Stimulated activated CD4-positive, alpha-beta T cell treated with anti-CD3 and anti-CD28 coated beads, TNF-alpha, amount 100 ng/mL, for 48 hours (primary cell): ENCODE results near the gene CD3D.

ENCODE experiments used
- DNase-seq, 3 donors: peaks; one replicate each; pipeline ENCODE4 v3.0.0-alpha.2; 2020; ENCODE audit warnings: low read depth in 3 of 3

CD3D gene

DNA sequence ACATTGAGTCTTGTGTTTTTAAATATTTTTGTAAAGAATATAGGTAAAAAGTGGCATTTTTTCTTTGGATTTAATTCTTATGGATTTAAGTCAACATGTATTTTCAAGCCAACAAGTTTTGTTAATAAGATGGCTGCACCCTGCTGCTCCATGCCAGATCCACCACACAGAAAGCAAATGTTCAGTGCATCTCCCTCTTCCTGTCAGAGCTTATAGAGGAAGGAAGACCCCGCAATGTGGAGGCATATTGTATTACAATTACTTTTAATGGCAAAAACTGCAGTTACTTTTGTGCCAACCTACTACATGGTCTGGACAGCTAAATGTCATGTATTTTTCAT, 38.3 kb downstream of the CD3D start:
- DNase-seq = no peak

DNA sequence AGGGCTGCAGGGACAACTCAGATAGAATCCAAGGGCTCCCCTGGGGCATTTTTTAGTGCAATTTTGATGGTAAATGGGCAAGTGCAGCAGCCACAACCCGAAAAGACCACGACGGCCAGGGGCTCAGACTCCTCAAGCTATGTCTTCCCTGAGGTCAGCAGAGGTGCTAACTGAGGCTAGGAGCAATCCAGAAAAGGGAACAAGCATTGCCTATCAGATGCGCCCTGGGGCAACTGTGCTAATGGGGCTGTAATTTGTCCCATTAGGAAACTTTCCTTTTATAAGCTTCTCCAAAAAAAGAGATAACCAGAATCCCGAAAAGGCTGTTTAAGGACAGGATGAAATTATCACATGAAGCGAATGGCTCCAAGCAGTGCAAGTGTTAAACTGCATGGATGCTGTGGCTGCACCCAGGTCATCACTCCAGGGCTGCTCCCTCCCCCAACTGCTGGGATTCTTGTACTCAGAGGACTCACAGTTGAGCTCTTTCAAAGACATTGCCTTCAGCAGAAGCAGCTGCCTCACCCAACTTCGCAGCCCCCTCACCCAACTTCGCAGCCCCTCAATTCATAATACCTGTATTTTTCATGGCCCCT, 40.8 kb downstream of the CD3D start:
- no peak for DNase-seq

DNA sequence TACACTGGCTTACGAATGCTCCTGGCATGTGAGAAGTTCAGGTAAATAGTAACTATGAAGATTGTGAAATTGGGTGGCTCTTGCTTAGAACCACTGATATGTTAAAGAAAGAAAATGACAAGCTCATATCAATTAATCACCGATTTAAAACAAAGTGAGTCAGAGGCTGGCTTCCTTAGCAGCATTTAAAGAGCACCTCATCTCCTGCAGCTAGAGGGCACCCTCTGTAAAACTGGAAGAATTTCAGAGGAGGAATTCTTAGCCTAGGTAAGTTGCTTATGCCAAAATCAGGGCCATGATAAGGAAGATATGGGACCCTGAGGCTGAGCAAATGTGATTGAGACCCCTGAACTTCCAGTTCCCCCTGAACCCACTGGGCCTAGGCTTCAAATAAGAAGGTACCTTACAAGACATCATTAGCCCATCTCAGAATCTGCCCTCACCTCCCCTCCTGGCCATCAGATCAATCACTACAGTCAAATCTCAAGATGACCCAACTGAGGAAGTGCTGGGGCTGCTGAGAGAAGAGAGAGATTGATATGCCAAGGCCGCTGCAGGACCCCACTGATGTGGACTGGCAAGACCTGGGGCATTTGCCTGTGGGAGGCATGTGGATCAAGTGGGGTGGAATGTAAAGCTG, 46.6 kb downstream of the CD3D start:
- no peak for DNase-seq

DNA sequence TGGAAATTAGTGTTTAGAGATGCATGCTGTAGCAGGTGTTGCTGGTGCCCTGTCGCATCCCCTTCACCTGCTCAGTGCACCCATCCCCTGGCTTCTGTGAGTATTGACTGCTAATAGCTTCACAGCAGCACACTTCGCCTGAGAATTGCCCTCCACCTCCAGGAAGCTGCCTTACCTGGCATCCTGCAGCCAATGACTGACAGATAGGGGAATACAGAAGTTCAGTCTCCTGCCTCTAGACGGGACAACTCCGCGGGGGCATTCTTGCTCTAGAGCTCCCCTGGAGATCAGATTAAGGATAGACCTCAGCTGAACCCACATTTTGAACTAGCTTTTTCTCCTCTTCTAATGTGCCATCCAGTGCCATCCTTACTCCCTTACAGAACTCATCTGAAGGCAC, 47.3 kb downstream of the CD3D start:
- no peak for DNase-seq

DNA sequence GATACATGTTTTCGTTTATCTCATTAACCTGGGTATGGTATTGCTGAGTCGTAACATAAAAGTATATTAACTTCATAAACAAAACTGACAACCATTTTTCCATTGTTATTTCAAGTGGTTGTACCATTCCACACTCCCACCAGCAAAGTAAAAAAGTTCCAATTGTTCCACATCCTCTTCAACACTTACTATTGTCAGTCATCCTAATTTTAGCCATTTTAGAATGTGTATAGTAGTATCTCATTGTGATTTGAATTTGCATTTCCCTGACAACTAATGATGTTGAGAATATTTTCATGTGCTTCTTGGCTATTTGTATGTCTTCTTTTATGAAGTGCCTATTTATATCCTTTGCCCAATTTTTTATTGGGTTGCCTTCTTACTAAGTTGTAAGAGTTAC, 48.5 kb downstream of the CD3D start:
- DNase-seq = no peak

DNA sequence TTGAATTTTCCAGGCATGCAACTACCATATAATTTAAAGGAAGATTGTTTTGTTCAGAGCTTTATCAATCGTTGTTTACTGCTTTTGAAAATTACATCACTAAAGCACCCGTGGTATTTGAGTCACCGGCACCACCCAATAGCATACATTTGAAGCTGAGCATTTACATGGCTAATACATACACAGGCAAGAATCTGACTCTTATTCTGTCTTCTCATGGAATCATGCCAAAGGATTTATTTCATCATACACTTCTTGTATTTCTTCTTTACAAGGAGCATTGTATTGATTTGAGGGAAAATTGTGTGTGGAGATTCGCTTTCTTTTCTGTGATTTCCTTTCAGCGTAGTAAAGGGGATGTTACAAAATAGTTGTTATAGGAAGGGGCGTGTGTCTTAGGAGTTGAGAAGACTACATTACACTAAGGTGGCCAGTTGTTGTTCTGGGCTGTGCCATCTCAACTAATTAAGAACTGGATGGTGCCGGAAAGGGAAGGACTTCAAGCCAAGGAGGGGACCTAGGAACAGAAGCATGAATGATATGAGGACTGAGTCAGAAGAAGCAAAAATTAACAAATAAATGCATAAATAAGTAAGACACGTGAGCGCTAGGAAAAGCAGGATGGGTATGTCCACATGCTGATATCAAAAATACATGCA, 50.9 kb downstream of the CD3D start:
- no peak for DNase-seq

DNA sequence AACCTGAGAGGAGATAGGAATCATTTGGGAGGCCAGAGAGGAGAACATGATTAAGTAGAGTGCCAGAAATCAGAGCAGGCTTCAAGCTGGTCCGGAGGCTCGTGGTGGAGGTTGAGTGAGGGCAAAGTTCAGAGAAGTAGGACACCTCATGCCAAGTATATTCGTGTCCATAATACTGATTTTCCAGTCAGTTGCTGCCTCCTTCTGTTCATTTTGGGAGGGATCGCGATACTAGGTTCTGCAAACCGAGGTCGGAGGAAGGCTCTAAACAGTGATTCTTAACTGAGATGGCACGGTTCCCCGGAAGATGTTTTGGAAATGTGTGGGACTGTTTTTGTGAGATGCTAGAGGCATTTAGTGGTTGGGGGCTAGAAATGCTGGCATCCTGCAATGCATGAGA, 51.6 kb downstream of the CD3D start:
- DNase-seq = no peak

DNA sequence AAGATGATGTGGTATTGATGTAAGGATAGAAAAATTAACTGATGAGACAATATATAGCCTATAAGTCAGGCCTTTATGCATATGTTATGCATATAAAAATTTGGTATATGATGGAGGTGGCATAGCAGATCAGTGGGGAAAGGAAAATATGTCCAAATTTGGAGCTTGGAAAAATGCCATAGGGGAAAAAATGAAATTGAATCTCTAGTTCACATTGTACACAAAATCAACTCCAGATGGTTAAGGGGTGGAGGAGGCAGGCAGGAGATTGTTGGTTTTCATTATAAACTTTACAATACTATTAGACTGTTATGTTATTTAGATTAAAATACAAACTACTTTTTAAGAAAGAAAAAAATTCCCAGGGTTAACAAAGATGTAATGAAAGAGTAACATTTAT, 53.1 kb downstream of the CD3D start:
- DNase-seq = no peak
